ENCODE measurements around the gene LUC7L2.
"Not testable (repeated sequence)": the region's sequence is repeated elsewhere in the genome, so short reads cannot be mapped to it uniquely, and the experiment has no call there.

LUC7L2 gene

DNA sequence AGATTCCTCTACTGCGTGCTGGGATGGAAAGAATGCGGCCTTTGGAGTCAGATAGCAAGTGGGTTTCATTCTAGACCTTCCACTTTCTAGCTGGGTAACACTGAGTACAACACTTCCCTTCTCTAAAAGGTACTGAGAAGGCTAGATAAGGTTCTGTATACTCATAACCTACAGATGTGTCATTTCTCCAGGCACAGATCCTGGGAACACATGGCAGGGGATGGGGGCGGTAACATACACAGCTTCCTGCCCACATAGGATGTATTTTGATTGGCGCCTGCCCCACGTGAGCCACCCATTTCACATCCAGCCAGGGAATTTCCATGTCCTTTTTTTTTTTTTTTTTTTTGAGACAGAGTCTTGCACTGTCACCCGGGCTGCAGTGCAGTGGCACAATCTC lies 91.9 kb downstream of the LUC7L2 start:
- in situ Hi-C loops (cut with MboI; ENCODE audit: low pct_unique_long_range_greater_than_20kb, low sequenced_read_pairs, unreplicated experiment) = no loop called here
- TF ChIP-seq, protein P1, sequence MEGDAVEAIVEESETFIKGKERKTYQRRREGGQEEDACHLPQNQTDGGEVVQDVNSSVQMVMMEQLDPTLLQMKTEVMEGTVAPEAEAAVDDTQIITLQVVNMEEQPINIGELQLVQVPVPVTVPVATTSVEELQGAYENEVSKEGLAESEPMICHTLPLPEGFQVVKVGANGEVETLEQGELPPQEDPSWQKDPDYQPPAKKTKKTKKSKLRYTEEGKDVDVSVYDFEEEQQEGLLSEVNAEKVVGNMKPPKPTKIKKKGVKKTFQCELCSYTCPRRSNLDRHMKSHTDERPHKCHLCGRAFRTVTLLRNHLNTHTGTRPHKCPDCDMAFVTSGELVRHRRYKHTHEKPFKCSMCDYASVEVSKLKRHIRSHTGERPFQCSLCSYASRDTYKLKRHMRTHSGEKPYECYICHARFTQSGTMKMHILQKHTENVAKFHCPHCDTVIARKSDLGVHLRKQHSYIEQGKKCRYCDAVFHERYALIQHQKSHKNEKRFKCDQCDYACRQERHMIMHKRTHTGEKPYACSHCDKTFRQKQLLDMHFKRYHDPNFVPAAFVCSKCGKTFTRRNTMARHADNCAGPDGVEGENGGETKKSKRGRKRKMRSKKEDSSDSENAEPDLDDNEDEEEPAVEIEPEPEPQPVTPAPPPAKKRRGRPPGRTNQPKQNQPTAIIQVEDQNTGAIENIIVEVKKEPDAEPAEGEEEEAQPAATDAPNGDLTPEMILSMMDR (IDR thresholded peaks at IDR 0.05; ENCODE audit: extremely low read depth, insufficient read depth, missing control alignments) = no peak
- no peak for DNase-seq (ENCODE audit: low spot score)

DNA sequence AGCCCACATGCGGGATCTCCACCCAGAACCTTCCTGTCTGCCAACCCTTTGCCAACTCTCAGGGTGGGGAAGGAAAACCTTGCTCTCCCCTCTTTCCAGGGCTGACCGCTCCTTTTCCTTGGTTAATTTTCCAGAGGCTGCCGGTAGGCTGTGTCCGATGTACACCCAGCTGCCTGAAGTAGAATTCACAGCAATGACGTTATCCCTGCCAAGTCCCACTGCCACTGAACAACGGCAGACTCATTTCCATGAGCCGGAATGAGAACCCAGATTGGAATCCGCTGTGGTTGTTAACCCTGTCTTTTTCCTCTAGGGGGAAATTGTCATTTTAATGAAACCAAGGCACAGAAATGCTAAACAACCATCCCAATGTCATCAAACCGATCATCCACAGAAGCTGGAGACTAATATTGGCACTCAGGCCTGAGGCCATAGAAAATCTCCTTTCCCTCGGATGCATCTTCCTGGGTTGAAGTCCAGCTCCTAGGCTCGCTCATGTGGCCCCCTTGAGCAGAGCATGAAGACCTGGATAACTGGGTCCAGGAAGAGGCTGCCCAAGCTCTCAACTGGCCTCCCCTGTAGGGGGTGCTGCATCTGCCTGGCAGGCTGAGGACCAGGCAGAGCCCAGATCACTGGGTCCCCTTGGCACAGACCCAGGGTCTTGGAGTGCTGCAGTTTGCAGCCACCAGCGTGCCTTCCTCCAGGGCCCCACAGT lies 93.4 kb downstream of the LUC7L2 start:
- TF ChIP-seq, protein P1 (IDR thresholded peaks at IDR 0.05; ENCODE audit: extremely low read depth, insufficient read depth, missing control alignments) = peak; percentile 21
- DNase-seq (ENCODE audit: low spot score) = no peak
- in situ Hi-C loops (cut with MboI; ENCODE audit: low pct_unique_long_range_greater_than_20kb, low sequenced_read_pairs, unreplicated experiment) = no loop called here

GRCh38 chr7:139453673-139454321 lies 94.1 kb downstream of the LUC7L2 start:
- DNase-seq (ENCODE audit: low spot score) = no peak
- in situ Hi-C loops (cut with MboI; ENCODE audit: low pct_unique_long_range_greater_than_20kb, low sequenced_read_pairs, unreplicated experiment) = no loop called here
- TF ChIP-seq, protein P1 (IDR thresholded peaks at IDR 0.05; ENCODE audit: extremely low read depth, insufficient read depth, missing control alignments) = no peak

DNA sequence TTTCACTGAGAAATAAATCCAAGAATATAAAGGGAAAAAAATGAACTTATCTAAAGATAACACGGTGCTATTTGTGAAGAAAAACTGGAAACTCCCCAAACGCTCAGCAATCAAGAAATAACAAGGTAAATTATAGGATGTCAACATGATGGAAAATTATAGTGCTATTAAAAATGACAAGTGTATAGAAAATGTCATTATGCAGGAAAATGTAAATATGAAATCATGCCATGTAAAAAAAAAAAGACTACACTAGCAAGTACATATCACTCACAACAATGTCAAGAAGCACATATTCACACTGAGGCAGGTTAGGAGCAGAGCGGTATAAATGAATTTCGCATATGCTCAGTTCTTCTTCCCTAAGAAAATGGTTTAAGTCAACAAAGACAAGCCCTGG lies 96.1 kb downstream of the LUC7L2 start:
- DNase-seq (ENCODE audit: low spot score) = no peak
- in situ Hi-C loops (cut with MboI; ENCODE audit: low pct_unique_long_range_greater_than_20kb, low sequenced_read_pairs, unreplicated experiment) = no loop called here
- TF ChIP-seq, protein P1 (IDR thresholded peaks at IDR 0.05; ENCODE audit: extremely low read depth, insufficient read depth, missing control alignments) = no peak

GRCh38 chr7:139456511-139456910 lies 96.8 kb downstream of the LUC7L2 start:
- no peak for DNase-seq (ENCODE audit: low spot score)
- TF ChIP-seq, protein P1 (IDR thresholded peaks at IDR 0.05; ENCODE audit: extremely low read depth, insufficient read depth, missing control alignments) = no peak
- in situ Hi-C loops (cut with MboI; ENCODE audit: low pct_unique_long_range_greater_than_20kb, low sequenced_read_pairs, unreplicated experiment) = no loop called here

GRCh38 chr7:139457153-139457946 lies 97.7 kb downstream of the LUC7L2 start:
- TF ChIP-seq, protein P1 (IDR thresholded peaks at IDR 0.05; ENCODE audit: extremely low read depth, insufficient read depth, missing control alignments) = no peak
- in situ Hi-C loops (cut with MboI; ENCODE audit: low pct_unique_long_range_greater_than_20kb, low sequenced_read_pairs, unreplicated experiment) = no loop called here
- no peak for DNase-seq (ENCODE audit: low spot score)

DNA sequence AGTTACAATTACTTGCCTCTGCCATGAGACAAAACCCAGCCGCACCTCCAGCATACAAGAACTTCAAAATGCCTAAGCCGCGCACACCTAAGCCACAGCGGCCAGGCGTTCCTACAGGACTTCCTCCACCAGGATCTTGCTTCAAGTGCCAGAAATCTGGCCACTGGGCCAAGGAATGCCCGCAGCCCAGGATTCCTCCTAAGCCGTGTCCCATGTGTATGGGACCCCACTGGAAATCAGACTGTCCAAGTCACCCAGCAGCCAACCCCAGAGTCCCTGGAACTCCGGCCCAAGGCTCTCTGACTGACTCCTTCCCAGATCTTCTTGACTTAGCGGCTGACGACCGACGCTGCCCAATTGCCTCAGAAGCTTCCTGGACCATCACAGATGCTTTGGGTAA lies 103.7 kb downstream of the LUC7L2 start:
- in situ Hi-C loops (cut with MboI; ENCODE audit: low pct_unique_long_range_greater_than_20kb, low sequenced_read_pairs, unreplicated experiment); DNase-seq (ENCODE audit: low spot score): not testable (repeated sequence)

DNA sequence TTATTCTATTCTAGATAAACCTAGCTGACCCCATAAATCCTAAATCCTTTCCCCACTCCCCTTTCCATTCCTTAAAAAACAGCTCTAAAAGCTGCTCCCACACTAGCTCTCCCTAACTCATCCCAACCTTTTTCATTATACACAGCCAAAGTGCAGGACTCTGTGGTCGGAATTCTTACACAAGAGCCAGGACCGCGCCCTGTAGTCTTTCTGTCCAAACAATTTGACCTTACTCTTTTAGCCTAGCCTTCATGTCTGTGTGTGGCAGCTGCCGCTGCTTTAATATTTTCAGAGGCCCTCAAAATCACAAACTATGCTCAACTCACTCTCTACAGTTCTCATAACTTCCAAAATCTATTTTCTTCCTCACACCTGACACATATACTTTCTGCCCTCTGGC lies 104.8 kb downstream of the LUC7L2 start:
- DNase-seq (ENCODE audit: low spot score); in situ Hi-C loops (cut with MboI; ENCODE audit: low pct_unique_long_range_greater_than_20kb, low sequenced_read_pairs, unreplicated experiment): not testable (repeated sequence)

DNA sequence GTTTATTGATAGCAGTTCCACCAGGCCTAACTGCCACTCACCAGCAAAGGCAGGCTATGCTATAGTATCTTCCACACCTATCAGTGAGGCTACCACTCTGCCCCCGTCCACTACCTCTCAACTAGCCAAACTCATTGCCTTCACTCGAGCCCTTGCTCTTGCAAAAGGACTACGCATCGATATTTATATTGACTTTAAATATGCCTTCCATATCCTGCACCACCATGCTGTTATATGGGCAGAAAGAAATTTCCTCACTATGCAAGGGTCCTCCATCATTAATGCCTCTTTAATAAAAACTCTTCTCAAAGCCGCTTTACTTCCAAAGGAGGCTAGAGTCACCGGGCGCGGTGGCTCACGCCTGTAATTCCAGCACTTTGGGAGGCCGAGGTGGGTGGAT lies 105.4 kb downstream of the LUC7L2 start:
- DNase-seq (ENCODE audit: low spot score); in situ Hi-C loops (cut with MboI; ENCODE audit: low pct_unique_long_range_greater_than_20kb, low sequenced_read_pairs, unreplicated experiment): not testable (repeated sequence)

DNA sequence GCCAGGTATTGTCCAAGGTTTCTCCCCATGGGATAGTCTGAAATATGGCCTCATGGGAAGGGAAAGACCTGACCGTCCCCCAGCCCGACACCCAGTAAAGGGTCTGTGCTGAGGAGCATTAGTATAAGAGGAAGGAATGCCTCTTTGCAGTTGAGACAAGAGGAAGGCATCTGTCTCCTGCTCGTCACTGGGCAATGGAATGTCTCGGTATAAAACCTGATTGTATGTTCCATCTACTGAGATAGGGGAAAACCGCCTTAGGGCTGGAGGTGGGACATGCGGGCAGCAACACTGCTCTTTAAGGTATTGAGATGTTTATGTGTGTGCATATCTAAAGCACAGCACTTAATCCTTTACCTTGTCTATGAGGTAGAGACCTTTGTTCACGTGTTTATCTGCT lies 108.0 kb downstream of the LUC7L2 start:
- DNase-seq (ENCODE audit: low spot score); in situ Hi-C loops (cut with MboI; ENCODE audit: low pct_unique_long_range_greater_than_20kb, low sequenced_read_pairs, unreplicated experiment): not testable (repeated sequence)
